Measurements from ENCODE around the gene RHEX.
"Not testable (repeated sequence)": the region's sequence is repeated elsewhere in the genome, so short reads cannot be mapped to it uniquely, and the experiment has no call there.

The RHEX gene

GRCh38 chr1:206048582-206048981 is 4.4 kb upstream of the RHEX start:
- DNase-seq (ENCODE audit: low read depth, low spot score), result no peak
- no peak for TF ChIP-seq CTCF (IDR thresholded peaks at IDR 0.05; ENCODE audit: low read depth, low read length)
- in situ Hi-C loops (cut with HindIII; ENCODE audit: low sequenced_read_pairs), result no loop called here
- no peak overlapping the region for H3K4me3 ChIP-seq (ENCODE audit: low read depth, low read length)

- no peak overlapping the region for H3K4me3 ChIP-seq (ENCODE audit: low read depth, low read length)
- in situ Hi-C loops (cut with HindIII; ENCODE audit: low sequenced_read_pairs), result no loop called here
- DNase-seq (ENCODE audit: low read depth, low spot score), result no peak
- no peak for TF ChIP-seq CTCF (IDR thresholded peaks at IDR 0.05; ENCODE audit: low read depth, low read length)
Observed at GRCh38 chr1:206049293-206049692, 3.7 kb upstream of the RHEX start.

- in situ Hi-C loops (cut with HindIII; ENCODE audit: low sequenced_read_pairs), result no loop called here
- TF ChIP-seq CTCF (IDR thresholded peaks at IDR 0.05; ENCODE audit: low read depth, low read length), result no peak
- no peak for DNase-seq (ENCODE audit: low read depth, low spot score)
- H3K4me3 ChIP-seq (ENCODE audit: low read depth, low read length), result no peak overlapping the region
Observed at GRCh38 chr1:206049919-206050600, 2.9 kb upstream of the RHEX start.

- in situ Hi-C loops (cut with HindIII; ENCODE audit: low sequenced_read_pairs), result no loop called here
- no peak for DNase-seq (ENCODE audit: low read depth, low spot score)
- no peak for TF ChIP-seq CTCF (IDR thresholded peaks at IDR 0.05; ENCODE audit: low read depth, low read length)
- no peak overlapping the region for H3K4me3 ChIP-seq (ENCODE audit: low read depth, low read length)
Observed at GRCh38 chr1:206050655-206051235, 2.2 kb upstream of the RHEX start.

- in situ Hi-C loops (cut with HindIII; ENCODE audit: low sequenced_read_pairs); H3K4me3 ChIP-seq (ENCODE audit: low read depth, low read length); DNase-seq (ENCODE audit: low read depth, low spot score): not testable (repeated sequence)
Observed at GRCh38 chr1:206052231-206052865, 625 bp upstream of the RHEX start.

GRCh38 chr1:206053616-206054015 is 643 bp downstream of the RHEX start:
- H3K4me3 ChIP-seq (ENCODE audit: low read depth, low read length); in situ Hi-C loops (cut with HindIII; ENCODE audit: low sequenced_read_pairs); DNase-seq (ENCODE audit: low read depth, low spot score): not testable (repeated sequence)

GRCh38 chr1:206055069-206055625 is 2.2 kb downstream of the RHEX start:
- in situ Hi-C loops (cut with HindIII; ENCODE audit: low sequenced_read_pairs); H3K4me3 ChIP-seq (ENCODE audit: low read depth, low read length): not testable (repeated sequence)

GRCh38 chr1:206055639-206056323 is 2.8 kb downstream of the RHEX start:
- H3K4me3 ChIP-seq (ENCODE audit: low read depth, low read length), result not testable (repeated sequence)

More at GRCh38 chr1:206055069-206055625, 2.2 kb downstream of the RHEX start:
- not testable (repeated sequence) for DNase-seq (ENCODE audit: low read depth, low spot score)

GRCh38 chr1:206058289-206058926 is 5.4 kb downstream of the RHEX start:
- DNase-seq (ENCODE audit: low read depth, low spot score); in situ Hi-C loops (cut with HindIII; ENCODE audit: low sequenced_read_pairs); H3K4me3 ChIP-seq (ENCODE audit: low read depth, low read length): not testable (repeated sequence)

More at GRCh38 chr1:206055639-206056323, 2.8 kb downstream of the RHEX start:
- DNase-seq (ENCODE audit: low read depth, low spot score); in situ Hi-C loops (cut with HindIII; ENCODE audit: low sequenced_read_pairs): not testable (repeated sequence)

All from astrocyte of the spinal cord (primary cell).